ENCODE data around the gene PCBD2. TPM values are rescaled to one million over a fixed set of nuclear protein-coding genes. Genes with fewer than 3 reads are reported as not detected.

Gene PCBD2
- total RNA-seq, 1 experiment from 2014 or later, result 11.1 TPM

- H3K9me3 ChIP-seq, result no peaks in the 10 kb centered on the region
- H3K27me3 ChIP-seq, result no peaks in the 10 kb centered on the region
- no peak for DNase-seq
- H3K4me3 ChIP-seq, result no peak overlapping the region
- peaks cover 45% of the 10 kb centered on the region for H3K36me3 ChIP-seq
These were observed 31.0 kb downstream of the PCBD2 start for GRCh38 chr5:134935711-134936602.

- no peak for DNase-seq
- Histone ChIP-seq H3K4me3 (no peak overlapping the region), H3K27me3 (no peaks in the 10 kb centered on the region), H3K9me3 (no peaks in the 10 kb centered on the region), H3K36me3 (peaks cover 37% of the 10 kb centered on the region)
These were observed 32.6 kb downstream of the PCBD2 start for GRCh38 chr5:134937526-134937925.

- no peak for DNase-seq
- Histone ChIP-seq H3K4me3 (no peak overlapping the region), H3K36me3 (peaks cover 33% of the 10 kb centered on the region), H3K9me3 (no peaks in the 10 kb centered on the region), H3K27me3 (no peaks in the 10 kb centered on the region)
These were observed 33.1 kb downstream of the PCBD2 start for GRCh38 chr5:134938030-134938429.

DNA sequence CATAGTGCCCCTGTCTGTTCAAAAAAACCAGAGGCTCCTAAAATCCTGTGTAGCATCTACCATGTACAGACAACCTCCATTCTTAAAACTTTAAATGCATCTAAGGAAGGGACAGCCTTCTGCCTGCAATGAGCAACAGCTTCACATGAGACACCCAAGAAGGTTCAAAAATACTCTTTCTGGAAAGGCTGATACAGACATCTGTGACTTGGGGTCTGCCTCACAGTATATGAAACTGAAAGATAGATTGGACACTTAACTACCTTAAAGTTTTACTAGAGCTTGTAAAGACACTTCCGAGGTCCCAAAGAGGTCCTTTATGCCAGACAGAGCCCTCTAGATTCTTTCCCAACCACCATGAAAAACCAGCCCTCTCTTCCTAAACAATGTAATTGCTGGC is 34.6 kb downstream of the PCBD2 start:
- peaks cover 27% of the 10 kb centered on the region for H3K36me3 ChIP-seq

GRCh38 chr5:134943547-134943946 is 38.6 kb downstream of the PCBD2 start:
- DNase-seq, result no peak
- peaks cover 9% of the 10 kb centered on the region for H3K36me3 ChIP-seq
- H3K4me3 ChIP-seq, result no peak overlapping the region
- no peaks in the 10 kb centered on the region for H3K27me3 ChIP-seq
- H3K9me3 ChIP-seq, result no peaks in the 10 kb centered on the region

More for the DNA sequence above, 34.6 kb downstream of the PCBD2 start:
- H3K4me3 ChIP-seq, result no peak overlapping the region
- DNase-seq, result no peak
- no peaks in the 10 kb centered on the region for H3K9me3 ChIP-seq
- no peaks in the 10 kb centered on the region for H3K27me3 ChIP-seq

- H3K27me3 ChIP-seq, result no peaks in the 10 kb centered on the region
- no peaks in the 10 kb centered on the region for H3K9me3 ChIP-seq
- H3K36me3 ChIP-seq, result peaks cover 4% of the 10 kb centered on the region
- H3K4me3 ChIP-seq, result no peak overlapping the region
- DNase-seq, result no peak
These were observed 39.7 kb downstream of the PCBD2 start for GRCh38 chr5:134944630-134945029.

- no peak for DNase-seq
- Histone ChIP-seq H3K36me3 (peaks cover under 1% of the 10 kb centered on the region; the same call in 1 of the 2 replicates), H3K9me3 (no peaks in the 10 kb centered on the region), H3K27me3 (no peaks in the 10 kb centered on the region), H3K4me3 (no peak overlapping the region)
These were observed 40.1 kb downstream of the PCBD2 start for GRCh38 chr5:134945041-134945440.

DNA sequence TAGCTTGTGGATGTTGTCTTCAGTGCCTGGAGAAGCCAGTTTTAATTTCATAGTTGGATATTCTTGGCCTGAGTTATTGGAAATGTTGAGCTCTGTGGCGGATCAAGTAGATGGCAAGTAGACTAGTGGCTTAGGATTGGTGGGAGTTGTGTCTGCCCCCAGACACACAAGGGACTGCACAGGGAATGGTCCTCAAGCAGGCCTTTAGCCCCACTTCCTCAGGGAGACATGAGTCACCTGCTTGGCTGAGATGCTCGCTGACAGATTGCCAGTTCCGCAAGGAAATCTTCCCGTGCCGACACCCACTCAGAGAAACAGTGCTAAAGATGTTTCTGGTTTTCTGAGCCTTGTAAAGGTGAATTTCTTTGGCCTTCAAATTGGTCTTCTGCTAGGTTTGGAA is 44.0 kb downstream of the PCBD2 start:
- peak; percentile 84 for DNase-seq
- Histone ChIP-seq H3K27me3 (no peaks in the 10 kb centered on the region), H3K9me3 (peaks cover 5% of the 10 kb centered on the region), H3K36me3 (no peaks in the 10 kb centered on the region), H3K4me3 (no peak overlapping the region)

- H3K4me3 ChIP-seq, result no peak overlapping the region
- peaks cover 3% of the 10 kb centered on the region; the same call in 1 of the 2 replicates for H3K36me3 ChIP-seq
- H3K9me3 ChIP-seq, result peaks cover 9% of the 10 kb centered on the region
- no peaks in the 10 kb centered on the region for H3K27me3 ChIP-seq
- DNase-seq, result no peak
These were observed 44.4 kb downstream of the PCBD2 start for GRCh38 chr5:134949316-134949715.

- H3K4me3 ChIP-seq, result no peak overlapping the region
These were observed 53.1 kb downstream of the PCBD2 start for GRCh38 chr5:134957920-134958608.

DNA sequence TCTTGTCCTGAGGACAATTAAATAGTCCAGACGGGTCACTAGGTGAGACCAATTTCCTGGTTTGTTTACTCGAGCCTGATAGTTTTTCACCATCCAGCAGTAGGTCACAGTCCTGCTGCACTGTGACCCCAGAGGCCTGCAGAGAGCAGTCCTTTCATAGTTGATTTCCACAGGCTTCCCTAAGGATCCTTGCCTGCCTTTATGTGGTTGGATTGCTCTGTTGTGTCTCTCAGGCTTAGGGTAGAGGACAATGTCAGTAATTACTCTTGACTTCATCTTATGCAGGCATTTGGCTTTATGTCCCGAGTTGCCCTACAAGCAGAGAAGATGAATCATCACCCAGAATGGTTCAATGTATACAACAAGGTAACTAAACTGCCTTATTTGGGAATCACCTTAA is 53.8 kb downstream of the PCBD2 start:
- DNase-seq, result no peak
- Histone ChIP-seq H3K9me3 (peaks cover 12% of the 10 kb centered on the region), H3K36me3 (peaks cover 37% of the 10 kb centered on the region), H3K4me3 (no peak overlapping the region), H3K27me3 (no peaks in the 10 kb centered on the region)

More at GRCh38 chr5:134957920-134958608, 53.1 kb downstream of the PCBD2 start:
- peaks cover 15% of the 10 kb centered on the region for H3K9me3 ChIP-seq
- peaks cover 32% of the 10 kb centered on the region for H3K36me3 ChIP-seq
- DNase-seq, result no peak
- H3K27me3 ChIP-seq, result no peaks in the 10 kb centered on the region

DNA sequence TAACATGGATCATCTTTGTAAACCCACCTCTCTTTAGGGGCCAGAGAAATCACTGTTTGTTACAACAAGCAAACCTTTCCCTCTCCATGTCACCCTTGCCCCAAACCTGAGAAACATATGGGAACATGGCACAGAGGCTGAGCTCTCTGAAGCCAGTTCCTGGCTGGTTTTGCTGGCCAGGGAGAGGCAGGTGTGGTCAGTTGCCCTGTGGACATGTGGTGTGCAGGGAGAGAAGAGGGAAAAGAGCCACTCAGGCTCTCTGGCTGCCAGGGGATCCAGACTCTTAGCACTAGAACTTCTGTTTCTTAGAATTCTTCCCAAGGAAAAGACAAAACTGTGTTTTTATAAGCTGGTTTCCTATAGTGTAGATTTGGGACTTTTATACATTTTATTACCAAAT is 58.2 kb downstream of the PCBD2 start:
- Histone ChIP-seq H3K36me3 (peaks cover 43% of the 10 kb centered on the region), H3K9me3 (no peaks in the 10 kb centered on the region), H3K4me3 (no peak overlapping the region), H3K27me3 (no peaks in the 10 kb centered on the region)
- DNase-seq, result no peak

- Histone ChIP-seq H3K27me3 (no peaks in the 10 kb centered on the region), H3K9me3 (no peaks in the 10 kb centered on the region), H3K4me3 (no peak overlapping the region), H3K36me3 (peaks cover 38% of the 10 kb centered on the region)
- DNase-seq, result no peak
These were observed 59.7 kb downstream of the PCBD2 start for GRCh38 chr5:134964359-134965270.

- no peak overlapping the region for H3K4me3 ChIP-seq
- DNase-seq, result no peak
- H3K9me3 ChIP-seq, result no peaks in the 10 kb centered on the region
- no peaks in the 10 kb centered on the region for H3K27me3 ChIP-seq
- peaks cover 36% of the 10 kb centered on the region for H3K36me3 ChIP-seq
These were observed 60.4 kb downstream of the PCBD2 start for GRCh38 chr5:134965271-134965825.

GRCh38 chr5:134967607-134968006 is 62.7 kb downstream of the PCBD2 start, which contains the start of gene CATSPER3:
TSS of gene CATSPER3 (plus strand) at chr5:134967907. CDS start at chr5:134967992, 85 bp downstream.
- Histone ChIP-seq H3K27me3 (no peaks in the 10 kb centered on the region), H3K36me3 (peaks cover 22% of the 10 kb centered on the region), H3K4me3 (no peak within 1 kb of the TSS), H3K9me3 (no peaks in the 10 kb centered on the region)
- no peak for DNase-seq

DNA sequence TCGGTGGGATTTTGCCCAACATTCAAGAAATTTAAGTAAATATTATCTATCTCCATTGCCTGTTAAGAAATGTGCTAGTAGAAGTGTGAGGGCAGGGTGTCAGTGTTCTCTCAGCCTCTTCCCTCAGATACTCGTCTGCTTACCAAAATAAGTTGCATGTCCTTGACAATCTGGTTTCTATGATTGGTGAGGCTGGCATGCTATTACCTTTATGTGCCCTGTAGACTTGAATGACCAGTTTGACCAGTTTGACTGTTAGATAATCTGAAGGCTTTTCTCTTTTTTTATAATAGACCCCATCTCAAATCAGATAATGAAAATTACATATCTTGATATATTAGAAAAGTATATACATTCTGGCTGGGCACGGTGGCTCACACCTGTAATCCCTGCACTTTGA is 63.1 kb downstream of the PCBD2 start:
- peaks cover 19% of the 10 kb centered on the region for H3K36me3 ChIP-seq
- no peaks in the 10 kb centered on the region for H3K9me3 ChIP-seq
- DNase-seq, result no peak
- no peaks in the 10 kb centered on the region for H3K27me3 ChIP-seq
- no peak overlapping the region for H3K4me3 ChIP-seq
